HG03045 (cell line): ENCODE results near the gene ZC2HC1B.
A peak's percentile ranks its signal among the peaks of the same experiment; 100 is the strongest.
"Not testable (repeated sequence)": the region's sequence is repeated elsewhere in the genome, so short reads cannot be mapped to it uniquely, and the experiment has no call there.

Source experiments
- ATAC-seq: cut with Tn5 transposase; IDR thresholded peaks from one replicate; pipeline ENCODE4 v1.9.1; 2021; ENCODE audit warnings: mild to moderate bottlenecking, moderate library complexity; ENCODE audit not compliant: unreplicated experiment

The ZC2HC1B gene

GRCh38 chr6:143864234-143864633 lies at the start of gene ZC2HC1B:
ZC2HC1B (plus strand) TSS chr6:143864474; CDS start chr6:143864540, 66 bp downstream.
- ATAC-seq: no peak

GRCh38 chr6:143817621-143818020 lies 46.7 kb upstream of the ZC2HC1B start:
- no peak for ATAC-seq

GRCh38 chr6:143821359-143821758 lies 42.9 kb upstream of the ZC2HC1B start:
- ATAC-seq: no peak

GRCh38 chr6:143822584-143823024 lies 41.7 kb upstream of the ZC2HC1B start:
- ATAC-seq: no peak

GRCh38 chr6:143823548-143823947 lies 40.7 kb upstream of the ZC2HC1B start:
- ATAC-seq: no peak

- ATAC-seq: no peak
Measured at GRCh38 chr6:143828572-143828971, 35.7 kb upstream of the ZC2HC1B start.

GRCh38 chr6:143836150-143836549 lies 28.1 kb upstream of the ZC2HC1B start:
- ATAC-seq: no peak

- no peak for ATAC-seq
Measured at GRCh38 chr6:143838395-143838794, 25.9 kb upstream of the ZC2HC1B start.

- no peak for ATAC-seq
Measured at GRCh38 chr6:143839196-143839595, 25.1 kb upstream of the ZC2HC1B start.

GRCh38 chr6:143840595-143841265 lies 23.5 kb upstream of the ZC2HC1B start:
- no peak for ATAC-seq

- ATAC-seq: no peak
Measured at GRCh38 chr6:143842461-143842901, 21.8 kb upstream of the ZC2HC1B start.

GRCh38 chr6:143842902-143843676 lies 21.2 kb upstream of the ZC2HC1B start, which contains the start of gene LTV1:
LTV1 (plus strand) TSS chr6:143843338; CDS start chr6:143843478, 140 bp downstream.
- ATAC-seq: peak; percentile 100

- ATAC-seq: peak; percentile 8
Measured at GRCh38 chr6:143843677-143843999, 20.6 kb upstream of the ZC2HC1B start.

- no peak for ATAC-seq
Measured at GRCh38 chr6:143844006-143844405, 20.3 kb upstream of the ZC2HC1B start.

GRCh38 chr6:143845033-143845432 lies 19.2 kb upstream of the ZC2HC1B start:
- no peak for ATAC-seq

GRCh38 chr6:143851706-143852105 lies 12.6 kb upstream of the ZC2HC1B start:
- not testable (repeated sequence) for ATAC-seq

GRCh38 chr6:143855057-143855456 lies 9.2 kb upstream of the ZC2HC1B start:
- not testable (repeated sequence) for ATAC-seq

GRCh38 chr6:143856762-143857161 lies 7.5 kb upstream of the ZC2HC1B start:
- not testable (repeated sequence) for ATAC-seq

- no peak for ATAC-seq
Measured at GRCh38 chr6:143857651-143858050, 6.6 kb upstream of the ZC2HC1B start.

- ATAC-seq: no peak
Measured at GRCh38 chr6:143859891-143860660, 4.2 kb upstream of the ZC2HC1B start.

GRCh38 chr6:143863771-143864170 lies 503 bp upstream of the ZC2HC1B start:
- ATAC-seq: no peak
